ENCODE measurements around the gene TK1.

- TF ChIP-seq CTCF (IDR thresholded peaks at IDR 0.05), result no peak
- TF ChIP-seq POLR2A (IDR thresholded peaks at IDR 0.05), result no peak
- no peak for TF ChIP-seq EP300 (IDR thresholded peaks at IDR 0.05)
Observed at GRCh38 chr17:78137392-78138203, 49.3 kb downstream of the TK1 start.

All from ovary (tissue), 3 donors.